ENCODE results near the gene COMTD1.

The COMTD1 gene

DNA sequence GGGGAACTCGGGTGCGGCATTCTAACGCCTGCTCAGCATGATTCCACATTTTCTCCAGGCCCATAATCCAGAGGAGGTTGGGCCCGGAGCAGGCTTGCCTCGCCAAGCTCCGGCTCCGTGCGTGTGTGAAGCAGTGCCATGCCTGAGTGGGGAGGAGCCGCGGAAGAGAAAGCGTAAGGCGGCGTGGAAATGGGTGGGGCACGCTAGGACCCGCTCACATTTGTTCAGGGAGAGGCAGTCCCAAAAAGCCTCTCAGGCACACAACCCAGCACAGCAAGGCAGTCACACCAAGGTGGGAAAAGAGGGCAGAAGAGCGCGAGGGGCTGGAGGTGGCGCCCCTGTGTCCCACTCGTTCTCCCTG, 25.9 kb downstream of the COMTD1 start:
- no peaks in the 10 kb centered on the region for H3K79me1 ChIP-seq (ENCODE audit: low read length)
- peak overlapping the region; percentile 7 for H4K8ac ChIP-seq (ENCODE audit: low read depth, low read length)
- no peak for DNase-seq
- peak overlapping the region; percentile 97 for H3K4me2 ChIP-seq (ENCODE audit: low read length)
- H2AK5ac ChIP-seq (ENCODE audit: low read length), result peak overlapping the region; percentile 82
- peaks cover 34% of the 10 kb centered on the region for H3K79me2 ChIP-seq (ENCODE audit: control insufficient read depth, insufficient read depth, low read length)
- H3K27me3 ChIP-seq (ENCODE audit: insufficient read depth, low read length, poor library complexity), result no peaks in the 10 kb centered on the region
- H3K4ac ChIP-seq (ENCODE audit: low read depth, low read length), result peak overlapping the region; percentile 87
- WGBS (ENCODE audit: extremely low coverage, insufficient coverage, low lambda C conversion rate), result no CpG with 5 or more reads among the region's 19 CpGs
- H3K27ac ChIP-seq (ENCODE audit: low read depth, low read length), result peak overlapping the region; percentile 62
- H4K5ac ChIP-seq (ENCODE audit: low read length), result no peak overlapping the region
- no peak overlapping the region for H2BK15ac ChIP-seq (replicated peaks; ENCODE audit: low read depth)
- peak overlapping the region; percentile 100 for H3K56ac ChIP-seq (ENCODE audit: low read length)
- peak overlapping the region; percentile 99 for H2BK5ac ChIP-seq (ENCODE audit: low read length)
- H2BK120ac ChIP-seq (ENCODE audit: low read depth, low read length), result peak overlapping the region; percentile 69
- peak overlapping the region; percentile 99 for H3K9ac ChIP-seq (ENCODE audit: low read length)
- H3K23ac ChIP-seq (ENCODE audit: low read length), result peak overlapping the region; percentile 95
- peaks cover 4% of the 10 kb centered on the region for H3K36me3 ChIP-seq (ENCODE audit: control insufficient read depth, insufficient read depth, low read length)
- peak overlapping the region; percentile 74 for H3K4me3 ChIP-seq (ENCODE audit: low read length)
- H3K18ac ChIP-seq (ENCODE audit: low read length), result peak overlapping the region; percentile 69
- H3K4me1 ChIP-seq (ENCODE audit: control insufficient read depth, low read depth, low read length), result peaks cover 18% of the 10 kb centered on the region

- Histone ChIP-seq H3K27ac (ENCODE audit: low read depth, low read length) (peak overlapping the region; percentile 62), H3K4me3 (ENCODE audit: low read length) (no peak overlapping the region), H3K4me2 (ENCODE audit: low read length) (peak overlapping the region; percentile 97), H3K23ac (ENCODE audit: low read length) (peak overlapping the region; percentile 95), H3K9ac (ENCODE audit: low read length) (peak overlapping the region; percentile 99), H4K8ac (ENCODE audit: low read depth, low read length) (peak overlapping the region; percentile 7), H2BK15ac (replicated peaks; ENCODE audit: low read depth) (peak overlapping the region; percentile 10), H3K56ac (ENCODE audit: low read length) (peak overlapping the region; percentile 100), H3K18ac (ENCODE audit: low read length) (peak overlapping the region; percentile 69), H3K27me3 (ENCODE audit: insufficient read depth, low read length, poor library complexity) (no peaks in the 10 kb centered on the region), H3K4me1 (ENCODE audit: control insufficient read depth, low read depth, low read length) (peaks cover 18% of the 10 kb centered on the region), H3K4ac (ENCODE audit: low read depth, low read length) (no peak overlapping the region), H2BK5ac (ENCODE audit: low read length) (peak overlapping the region; percentile 99), H3K79me2 (ENCODE audit: control insufficient read depth, insufficient read depth, low read length) (peaks cover 31% of the 10 kb centered on the region), H4K5ac (ENCODE audit: low read length) (no peak overlapping the region), H3K36me3 (ENCODE audit: control insufficient read depth, insufficient read depth, low read length) (peaks cover 4% of the 10 kb centered on the region), H3K79me1 (ENCODE audit: low read length) (no peaks in the 10 kb centered on the region), H2AK5ac (ENCODE audit: low read length) (no peak overlapping the region), H2BK120ac (ENCODE audit: low read depth, low read length) (peak overlapping the region; percentile 69)
- WGBS (ENCODE audit: extremely low coverage, insufficient coverage, low lambda C conversion rate), result no CpG with 5 or more reads among the region's 16 CpGs
- DNase-seq, result peak; percentile 58
Measured at GRCh38 chr10:75209086-75209920, 26.5 kb downstream of the COMTD1 start.

- Histone ChIP-seq H3K36me3 (ENCODE audit: control insufficient read depth, insufficient read depth, low read length) (peaks cover 4% of the 10 kb centered on the region), H3K79me2 (ENCODE audit: control insufficient read depth, insufficient read depth, low read length) (peaks cover 25% of the 10 kb centered on the region), H3K23ac (ENCODE audit: low read length) (no peak overlapping the region), H2BK5ac (ENCODE audit: low read length) (peak overlapping the region; percentile 70), H3K27ac (ENCODE audit: low read depth, low read length) (peak overlapping the region; percentile 78), H3K4me3 (ENCODE audit: low read length) (no peak overlapping the region), H2BK15ac (replicated peaks; ENCODE audit: low read depth) (peak overlapping the region; percentile 41), H3K4me2 (ENCODE audit: low read length) (no peak overlapping the region), H3K18ac (ENCODE audit: low read length) (peak overlapping the region; percentile 62), H2AK5ac (ENCODE audit: low read length) (peak overlapping the region; percentile 19), H4K8ac (ENCODE audit: low read depth, low read length) (no peak overlapping the region), H3K27me3 (ENCODE audit: insufficient read depth, low read length, poor library complexity) (no peaks in the 10 kb centered on the region), H3K4ac (ENCODE audit: low read depth, low read length) (peak overlapping the region; percentile 84), H3K56ac (ENCODE audit: low read length) (peak overlapping the region; percentile 75), H2BK120ac (ENCODE audit: low read depth, low read length) (peak overlapping the region; percentile 75), H4K5ac (ENCODE audit: low read length) (peak overlapping the region; percentile 5), H3K4me1 (ENCODE audit: control insufficient read depth, low read depth, low read length) (peaks cover 18% of the 10 kb centered on the region), H3K9ac (ENCODE audit: low read length) (peak overlapping the region; percentile 16), H3K79me1 (ENCODE audit: low read length) (no peaks in the 10 kb centered on the region)
- DNase-seq, result peak; percentile 64
- no CpG with 5 or more reads among the region's 4 CpGs for WGBS (ENCODE audit: extremely low coverage, insufficient coverage, low lambda C conversion rate)
Measured at GRCh38 chr10:75208181-75208580, 27.6 kb downstream of the COMTD1 start.

DNA sequence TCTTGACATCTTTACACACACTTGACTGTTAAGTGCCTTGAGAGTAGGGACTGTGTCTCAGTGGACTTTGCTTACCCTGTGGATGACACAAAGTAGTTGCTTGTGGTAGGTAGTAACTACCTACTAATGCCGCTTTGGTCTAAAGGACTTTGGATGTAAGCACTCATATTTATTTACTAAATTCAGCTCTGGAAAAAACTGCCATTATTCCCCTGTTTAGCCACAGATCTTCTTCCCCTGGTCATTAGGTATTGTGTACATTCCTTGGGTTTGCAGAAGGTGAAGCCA, 28.0 kb downstream of the COMTD1 start:
- Histone ChIP-seq H2AK5ac (ENCODE audit: low read length) (peak overlapping the region; percentile 1), H3K4me1 (ENCODE audit: control insufficient read depth, low read depth, low read length) (peaks cover 18% of the 10 kb centered on the region), H3K9ac (ENCODE audit: low read length) (peak overlapping the region; percentile 16), H2BK15ac (replicated peaks; ENCODE audit: low read depth) (peak overlapping the region; percentile 41), H3K4me3 (ENCODE audit: low read length) (no peak overlapping the region), H3K79me1 (ENCODE audit: low read length) (no peaks in the 10 kb centered on the region), H3K79me2 (ENCODE audit: control insufficient read depth, insufficient read depth, low read length) (peaks cover 21% of the 10 kb centered on the region), H4K5ac (ENCODE audit: low read length) (peak overlapping the region; percentile 5), H3K18ac (ENCODE audit: low read length) (peak overlapping the region; percentile 62), H3K36me3 (ENCODE audit: control insufficient read depth, insufficient read depth, low read length) (peaks cover 2% of the 10 kb centered on the region), H3K4me2 (ENCODE audit: low read length) (no peak overlapping the region), H3K27ac (ENCODE audit: low read depth, low read length) (peak overlapping the region; percentile 78), H3K4ac (ENCODE audit: low read depth, low read length) (peak overlapping the region; percentile 84), H3K23ac (ENCODE audit: low read length) (no peak overlapping the region), H4K8ac (ENCODE audit: low read depth, low read length) (no peak overlapping the region), H3K27me3 (ENCODE audit: insufficient read depth, low read length, poor library complexity) (no peaks in the 10 kb centered on the region), H2BK5ac (ENCODE audit: low read length) (peak overlapping the region; percentile 88), H3K56ac (ENCODE audit: low read length) (peak overlapping the region; percentile 75), H2BK120ac (ENCODE audit: low read depth, low read length) (peak overlapping the region; percentile 75)
- no CpG with 5 or more reads among the region's 1 CpG for WGBS (ENCODE audit: extremely low coverage, insufficient coverage, low lambda C conversion rate)
- DNase-seq, result no peak

GRCh38 chr10:75207079-75207856, 28.5 kb downstream of the COMTD1 start:
- peak overlapping the region; percentile 51 for H3K9ac ChIP-seq (ENCODE audit: low read length)
- peak overlapping the region; percentile 89 for H3K56ac ChIP-seq (ENCODE audit: low read length)
- peak overlapping the region; percentile 1 for H2AK5ac ChIP-seq (ENCODE audit: low read length)
- peak overlapping the region; percentile 75 for H2BK120ac ChIP-seq (ENCODE audit: low read depth, low read length)
- H3K79me1 ChIP-seq (ENCODE audit: low read length), result no peaks in the 10 kb centered on the region
- peaks cover 18% of the 10 kb centered on the region for H3K4me1 ChIP-seq (ENCODE audit: control insufficient read depth, low read depth, low read length)
- H3K27me3 ChIP-seq (ENCODE audit: insufficient read depth, low read length, poor library complexity), result no peaks in the 10 kb centered on the region
- peak overlapping the region; percentile 86 for H3K27ac ChIP-seq (ENCODE audit: low read depth, low read length)
- H3K23ac ChIP-seq (ENCODE audit: low read length), result no peak overlapping the region
- H2BK5ac ChIP-seq (ENCODE audit: low read length), result peak overlapping the region; percentile 96
- no peak overlapping the region for H4K5ac ChIP-seq (ENCODE audit: low read length)
- no peak overlapping the region for H4K8ac ChIP-seq (ENCODE audit: low read depth, low read length)
- H3K79me2 ChIP-seq (ENCODE audit: control insufficient read depth, insufficient read depth, low read length), result peaks cover 16% of the 10 kb centered on the region
- H3K4me3 ChIP-seq (ENCODE audit: low read length), result no peak overlapping the region
- H3K18ac ChIP-seq (ENCODE audit: low read length), result peak overlapping the region; percentile 62
- H3K4me2 ChIP-seq (ENCODE audit: low read length), result peak overlapping the region; percentile 51
- DNase-seq, result peak; percentile 96
- no peaks in the 10 kb centered on the region for H3K36me3 ChIP-seq (ENCODE audit: control insufficient read depth, insufficient read depth, low read length)
- H2BK15ac ChIP-seq (replicated peaks; ENCODE audit: low read depth), result peak overlapping the region; percentile 41
- H3K4ac ChIP-seq (ENCODE audit: low read depth, low read length), result no peak overlapping the region
- no CpG with 5 or more reads among the region's 13 CpGs for WGBS (ENCODE audit: extremely low coverage, insufficient coverage, low lambda C conversion rate)

Measured in mesendoderm (in vitro differentiated cells).